CD4-positive, CD25-positive, alpha-beta regulatory T cell (primary cell): ENCODE data around the gene PEMT. TPM values are rescaled to one million over a fixed set of nuclear protein-coding genes. Genes with fewer than 3 reads are reported as not detected.

Experiments used
- ATAC-seq, 2 donors: fragments of 150-1000 bp; cut with Tn5 transposase; one replicate each; pipeline ENCODE4 v1.10.0; 2021; ENCODE audit warnings: low read depth in 2 of 2, moderate number of reproducible peaks in 2 of 2, moderate library complexity in 1 of 2
- DNase-seq, 3 donors: peaks; one replicate each; pipeline versions ENCODE4 v3.0.0 to v3.0.0-alpha.2; 2012 to 2022; ENCODE audit warnings: mixed read lengths in 1 of 3
- H3K27ac ChIP-seq: one replicate; pipeline ENCODE4 v1.7.0; 2013; ENCODE audit warnings: mild to moderate bottlenecking, low read length; ENCODE audit not compliant: insufficient read depth, poor library complexity, severe bottlenecking
- H3K27me3 ChIP-seq: one replicate; pipeline ENCODE4 v1.7.0; 2013; ENCODE audit warnings: low read length; ENCODE audit not compliant: control insufficient read depth, insufficient read depth
- H3K36me3 ChIP-seq: one replicate; pipeline ENCODE4 v1.7.0; 2013; ENCODE audit warnings: mild to moderate bottlenecking, low read length, moderate library complexity; ENCODE audit not compliant: control insufficient read depth, insufficient read depth
- H3K4me1 ChIP-seq: 2 replicates; pipeline ENCODE4 v1.7.0; 2013; ENCODE audit warnings: mild to moderate bottlenecking, low read length; ENCODE audit not compliant: insufficient read depth, control insufficient read depth, poor library complexity, severe bottlenecking
- H3K4me3 ChIP-seq: one replicate; pipeline ENCODE4 v1.7.0; 2013; ENCODE audit warnings: low read depth, mild to moderate bottlenecking, low read length, moderate library complexity
- H3K9me3 ChIP-seq, 2 experiments: 1 replicate in 1 of 2; 2 replicates in 1 of 2; pipeline ENCODE4 v1.7.0; 2013; ENCODE audit warnings: low read length in 2 of 2, mild to moderate bottlenecking in 1 of 2, moderate library complexity in 1 of 2; ENCODE audit not compliant: control insufficient read depth in 2 of 2
- H3K27ac Mint-ChIP-seq, 3 donors: one replicate each; pipeline ENCODE4 v1.8.0; 2020 to 2022; ENCODE audit warnings: mild to moderate bottlenecking in 3 of 3, mixed read lengths in 3 of 3, moderate library complexity in 2 of 3
- H3K27me3 Mint-ChIP-seq: one replicate; pipeline ENCODE4 v1.8.0; 2022; ENCODE audit warnings: mild to moderate bottlenecking, mixed read lengths
- H3K36me3 Mint-ChIP-seq: one replicate; pipeline ENCODE4 v1.8.0; 2020; ENCODE audit warnings: mixed read lengths
- H3K4me1 Mint-ChIP-seq, 4 donors: one replicate each; pipeline ENCODE4 v1.8.0; 2020 to 2022; ENCODE audit warnings: mixed read lengths in 4 of 4, mild to moderate bottlenecking in 1 of 4
- H3K4me3 Mint-ChIP-seq, 4 donors: one replicate each; pipeline ENCODE4 v1.8.0; 2020 to 2022; ENCODE audit warnings: mild to moderate bottlenecking in 4 of 4, mixed read lengths in 4 of 4, moderate library complexity in 3 of 4
- H3K9me3 Mint-ChIP-seq, 7 donors: one replicate each; pipeline ENCODE4 v1.8.0; 2020 to 2022; ENCODE audit warnings: mixed read lengths in 7 of 7, mild to moderate bottlenecking in 3 of 7, moderate library complexity in 2 of 7
- polyA plus RNA-seq, 4 donors: library from polyadenylated mRNA; unstranded; fragments of 300-500 nt; fragmentation: Illumina TruSeq; gene quantifications; one replicate each; pipeline ENCODE4 v1.2.3, GENCODE V29; 2021
- total RNA-seq: library from RNA; stranded (reverse); gene quantifications from one replicate; pipeline ENCODE4 v1.2.3, GENCODE V29; 2022

The PEMT gene
- total and polyA plus RNA-seq, 5 donors from 2014 or later: 13.2 to 33.2 (median 27.3) TPM

DNA sequence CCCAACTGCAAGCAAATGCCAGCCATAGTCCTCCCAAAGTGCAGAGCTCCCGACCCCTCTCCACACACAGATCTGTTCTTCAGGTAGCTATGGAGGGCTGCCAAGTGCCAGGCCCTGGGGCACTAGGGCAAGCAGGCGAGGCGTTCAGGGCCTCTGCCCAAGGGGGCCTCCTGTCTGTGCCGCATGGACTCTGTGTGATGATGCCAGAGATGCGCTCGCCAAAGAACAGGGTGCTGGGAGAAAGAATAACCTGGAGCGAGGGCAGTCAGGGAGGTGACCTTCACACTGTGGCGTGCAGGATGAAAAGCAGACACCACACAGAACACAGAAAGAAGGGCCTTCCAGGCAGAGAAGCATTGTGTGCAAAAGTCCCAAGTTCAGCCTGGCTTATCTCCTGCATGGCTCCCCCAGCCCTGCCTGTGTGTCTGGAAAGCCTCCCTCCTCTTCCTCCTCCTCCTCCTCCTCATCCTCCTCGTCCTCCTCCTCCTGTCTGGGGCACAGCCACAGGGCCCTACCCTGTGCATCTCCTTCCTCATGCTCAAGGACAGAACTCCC lies 44.2 kb downstream of the PEMT start:
- Histone ChIP-seq H3K27me3 (no peaks in the 10 kb centered on the region), H3K36me3 (no peaks in the 10 kb centered on the region), H3K9me3 (no peaks in the 10 kb centered on the region), H3K4me3 (no peak overlapping the region), H3K4me1 (no peaks in the 10 kb centered on the region), H3K27ac (no peak overlapping the region)
- peaks cover 4% of the 10 kb centered on the region for H3K36me3 Mint-ChIP-seq
- no peak for DNase-seq
- H3K27ac Mint-ChIP-seq: peak overlapping the region in 1 of 3 donors; percentile 30
- H3K9me3 Mint-ChIP-seq: no peaks in the 10 kb centered on the region
- H3K4me3 Mint-ChIP-seq: no peak overlapping the region
- no peaks in the 10 kb centered on the region for H3K27me3 Mint-ChIP-seq
- ATAC-seq: no peak
- peaks cover 0 to 3% (median 0%) of the 10 kb centered on the region in 4 donors for H3K4me1 Mint-ChIP-seq

DNA sequence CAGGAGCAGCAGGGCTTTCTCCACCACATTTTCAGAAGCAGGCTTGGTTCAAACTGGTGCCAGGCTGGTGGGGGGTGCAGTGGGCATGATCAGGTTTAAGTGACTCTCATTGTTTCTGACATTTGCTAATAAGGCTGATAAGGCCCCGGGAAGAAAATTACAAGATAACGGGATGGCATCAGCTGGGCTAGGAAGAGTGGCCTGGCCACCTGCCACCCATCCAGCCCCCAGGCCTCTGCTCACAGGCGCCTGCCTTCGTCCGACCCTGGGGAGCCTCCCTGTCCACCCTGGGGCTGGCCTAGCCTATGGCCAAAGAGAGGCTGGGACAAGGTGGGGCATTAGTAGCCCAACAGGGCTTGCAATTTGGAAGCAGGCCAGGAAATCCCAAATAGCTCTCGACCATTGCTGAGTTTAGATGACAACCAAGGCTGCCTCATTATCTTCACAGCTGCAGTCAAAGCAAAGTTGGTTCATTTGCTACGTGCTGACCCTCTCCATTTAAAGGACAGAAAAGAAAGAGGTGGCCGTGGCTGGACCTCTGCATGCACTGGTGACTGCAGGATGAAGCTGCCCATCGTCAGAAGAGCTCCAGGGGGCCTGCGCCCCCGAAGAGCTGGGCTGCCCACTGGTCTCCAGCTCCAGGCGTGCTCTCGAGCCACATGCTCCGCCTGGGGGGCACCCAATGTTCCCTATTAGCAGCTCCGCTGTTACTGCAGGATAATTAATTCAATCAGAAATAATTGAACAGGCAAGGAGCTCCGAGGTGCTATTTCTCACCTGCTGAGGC lies 44.9 kb downstream of the PEMT start:
- Histone ChIP-seq H3K4me1 (no peaks in the 10 kb centered on the region), H3K27ac (no peak overlapping the region), H3K27me3 (no peaks in the 10 kb centered on the region), H3K9me3 (no peaks in the 10 kb centered on the region), H3K36me3 (no peaks in the 10 kb centered on the region), H3K4me3 (no peak overlapping the region)
- no peak for ATAC-seq
- peaks cover 4% of the 10 kb centered on the region for H3K36me3 Mint-ChIP-seq
- peaks cover 0 to 3% (median 0%) of the 10 kb centered on the region in 4 donors for H3K4me1 Mint-ChIP-seq
- no peaks in the 10 kb centered on the region for H3K9me3 Mint-ChIP-seq
- H3K27me3 Mint-ChIP-seq: no peaks in the 10 kb centered on the region
- no peak for DNase-seq
- H3K27ac Mint-ChIP-seq: no peak overlapping the region
- no peak overlapping the region for H3K4me3 Mint-ChIP-seq

DNA sequence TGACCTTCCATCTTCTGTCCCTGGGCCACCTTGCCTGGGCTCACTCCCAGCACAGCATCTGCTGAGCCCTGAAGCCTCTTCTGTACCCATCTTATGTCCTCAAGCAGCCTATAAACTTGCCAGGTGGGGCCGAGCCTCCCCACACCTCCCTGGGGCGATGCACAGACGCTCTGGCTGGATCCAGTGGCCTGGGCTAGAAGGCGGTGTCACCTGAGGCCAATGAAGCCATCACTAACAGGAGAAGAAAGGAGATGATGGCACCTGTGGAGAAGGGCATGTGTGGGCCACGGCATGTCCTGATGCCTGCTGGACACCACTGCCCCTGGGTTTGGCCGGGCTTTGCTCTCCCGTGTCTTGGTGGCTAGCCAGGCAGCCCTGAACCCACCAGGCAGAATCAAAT lies 45.5 kb downstream of the PEMT start:
- H3K4me1 ChIP-seq: no peaks in the 10 kb centered on the region
- DNase-seq: no peak
- H3K4me3 ChIP-seq: no peak overlapping the region
- H3K36me3 ChIP-seq: no peaks in the 10 kb centered on the region
- ATAC-seq: no peak
- no peaks in the 10 kb centered on the region for H3K27me3 Mint-ChIP-seq
- H3K4me1 Mint-ChIP-seq: peaks cover 0 to 3% (median 0%) of the 10 kb centered on the region in 4 donors
- peak overlapping the region in 1 of 3 donors; percentile 49 for H3K27ac Mint-ChIP-seq
- no peaks in the 10 kb centered on the region for H3K9me3 ChIP-seq
- H3K36me3 Mint-ChIP-seq: peaks cover 4% of the 10 kb centered on the region
- no peaks in the 10 kb centered on the region for H3K27me3 ChIP-seq
- H3K27ac ChIP-seq: no peak overlapping the region
- no peaks in the 10 kb centered on the region for H3K9me3 Mint-ChIP-seq
- H3K4me3 Mint-ChIP-seq: no peak overlapping the region

DNA sequence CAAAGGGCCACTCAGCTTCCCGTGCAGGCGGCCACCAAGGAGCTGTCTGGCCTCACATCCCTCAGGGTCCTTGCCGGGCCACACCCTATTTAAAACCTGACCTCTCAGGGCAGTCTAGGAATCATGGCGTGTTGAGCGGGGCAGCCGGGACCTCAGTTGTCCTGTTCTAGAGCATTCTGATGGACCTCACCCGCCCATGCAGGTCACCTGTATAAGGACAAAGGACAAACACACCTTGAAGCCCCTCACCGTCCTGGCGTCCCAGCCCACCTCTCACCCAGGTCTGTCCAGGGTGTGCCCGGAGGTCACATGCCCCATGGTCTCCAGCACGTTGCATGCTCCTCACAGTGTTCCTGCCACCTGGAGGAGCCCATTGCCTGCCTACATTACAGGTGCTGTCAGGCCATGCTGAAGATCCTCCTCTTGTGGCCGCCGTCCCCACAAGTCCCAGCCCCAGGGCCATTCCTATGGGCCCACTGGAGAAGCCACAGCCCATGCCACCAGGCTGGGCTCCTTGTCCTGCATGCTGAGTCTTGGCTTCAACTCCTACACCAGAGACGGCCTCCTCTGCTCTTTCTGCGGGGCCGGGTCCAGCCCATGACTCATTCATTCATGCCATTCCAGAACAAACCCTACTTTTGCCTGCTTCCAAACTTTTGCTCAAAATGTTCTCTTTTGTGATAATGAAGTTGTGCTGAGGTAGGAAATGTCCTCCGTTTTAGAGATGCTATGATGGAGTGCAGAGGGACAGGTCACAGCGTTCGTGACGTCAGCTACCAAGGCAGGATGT lies 46.3 kb downstream of the PEMT start:
- Histone ChIP-seq H3K4me1 (no peaks in the 10 kb centered on the region), H3K4me3 (no peak overlapping the region), H3K27ac (no peak overlapping the region), H3K27me3 (no peaks in the 10 kb centered on the region), H3K36me3 (no peaks in the 10 kb centered on the region), H3K9me3 (no peaks in the 10 kb centered on the region)
- no peak overlapping the region for H3K27ac Mint-ChIP-seq
- H3K9me3 Mint-ChIP-seq: no peaks in the 10 kb centered on the region
- H3K4me3 Mint-ChIP-seq: no peak overlapping the region
- H3K4me1 Mint-ChIP-seq: peaks cover 0 to 1% (median 0%) of the 10 kb centered on the region in 4 donors
- ATAC-seq (no peak), DNase-seq (no peak)
- peaks cover 4% of the 10 kb centered on the region for H3K36me3 Mint-ChIP-seq
- no peaks in the 10 kb centered on the region for H3K27me3 Mint-ChIP-seq

DNA sequence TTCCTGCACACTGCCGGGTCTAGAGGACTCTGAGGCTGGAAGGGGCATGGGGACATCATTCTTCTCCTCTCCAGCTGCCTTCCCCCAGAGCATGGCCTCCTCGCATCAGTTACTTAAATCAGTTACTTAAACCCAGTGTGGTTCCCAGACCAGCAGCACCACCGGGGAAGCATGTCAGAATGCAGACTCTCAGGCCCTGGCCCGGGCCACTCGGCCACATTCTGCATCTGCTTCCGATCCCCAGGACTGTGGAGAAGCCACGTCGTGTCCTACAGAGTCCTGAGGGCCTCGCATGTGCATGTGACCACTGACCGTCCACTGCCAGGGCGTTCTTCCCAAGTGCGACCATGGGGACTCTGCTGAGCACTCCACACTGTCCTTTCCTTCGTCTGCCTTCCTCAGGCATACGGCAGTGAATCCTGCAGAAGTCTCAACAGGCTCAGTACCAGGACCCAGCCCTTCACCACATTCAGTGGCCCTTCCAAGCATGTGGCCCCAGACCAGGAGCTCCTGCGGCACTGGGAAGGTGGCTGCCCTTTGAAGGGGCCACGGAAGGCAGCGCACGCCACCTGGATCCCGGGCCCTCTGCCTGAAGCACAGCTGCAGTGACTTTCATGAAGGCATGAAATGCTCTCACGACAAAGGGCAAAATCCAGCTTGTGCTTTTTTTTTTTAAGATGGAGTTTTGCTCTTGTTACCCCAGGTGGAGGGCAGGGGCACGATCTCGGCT lies 48.4 kb downstream of the PEMT start:
- no peak overlapping the region for H3K27ac Mint-ChIP-seq

DNA sequence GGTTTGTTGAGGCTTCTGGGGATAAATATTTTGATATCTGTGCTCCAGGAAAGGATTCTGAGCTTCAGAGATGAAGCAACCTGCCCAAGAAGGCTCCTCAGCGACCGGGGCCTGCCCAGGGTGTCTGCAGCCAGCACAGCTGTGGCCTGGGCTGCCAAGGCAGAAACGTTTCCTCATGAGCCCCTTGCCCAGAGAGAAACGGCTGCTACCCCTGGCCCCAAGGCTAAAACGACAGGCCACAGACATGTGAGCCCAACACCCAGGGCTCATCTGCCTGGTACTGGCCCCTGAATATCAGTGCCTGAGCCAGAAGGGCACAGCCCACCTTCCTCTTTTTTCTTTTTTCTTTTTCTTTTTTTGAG lies 49.9 kb downstream of the PEMT start:
- no peak overlapping the region for H3K4me3 ChIP-seq
- H3K9me3 ChIP-seq: no peaks in the 10 kb centered on the region
- DNase-seq (no peak), ATAC-seq (no peak)
- no peak overlapping the region for H3K27ac ChIP-seq
- Mint-ChIP-seq H3K36me3 (no peaks in the 10 kb centered on the region), H3K27ac (no peak overlapping the region), H3K4me1 (peaks cover 0 to 1% (median 0%) of the 10 kb centered on the region in 4 donors), H3K27me3 (no peaks in the 10 kb centered on the region), H3K9me3 (no peaks in the 10 kb centered on the region), H3K4me3 (no peak overlapping the region)
- no peaks in the 10 kb centered on the region for H3K36me3 ChIP-seq
- H3K27me3 ChIP-seq: no peaks in the 10 kb centered on the region
- no peaks in the 10 kb centered on the region for H3K4me1 ChIP-seq

More for the DNA sequence above, 48.4 kb downstream of the PEMT start:
- DNase-seq (no peak), ATAC-seq (no peak)
- H3K9me3 ChIP-seq: no peaks in the 10 kb centered on the region
- Mint-ChIP-seq H3K36me3 (peaks cover 4% of the 10 kb centered on the region), H3K4me1 (peaks cover 0 to 1% (median 0%) of the 10 kb centered on the region in 4 donors), H3K9me3 (no peaks in the 10 kb centered on the region), H3K4me3 (no peak overlapping the region), H3K27me3 (no peaks in the 10 kb centered on the region)
- H3K27ac ChIP-seq: no peak overlapping the region
- no peaks in the 10 kb centered on the region for H3K4me1 ChIP-seq
- no peaks in the 10 kb centered on the region for H3K27me3 ChIP-seq
- no peaks in the 10 kb centered on the region for H3K36me3 ChIP-seq
- no peak overlapping the region for H3K4me3 ChIP-seq

DNA sequence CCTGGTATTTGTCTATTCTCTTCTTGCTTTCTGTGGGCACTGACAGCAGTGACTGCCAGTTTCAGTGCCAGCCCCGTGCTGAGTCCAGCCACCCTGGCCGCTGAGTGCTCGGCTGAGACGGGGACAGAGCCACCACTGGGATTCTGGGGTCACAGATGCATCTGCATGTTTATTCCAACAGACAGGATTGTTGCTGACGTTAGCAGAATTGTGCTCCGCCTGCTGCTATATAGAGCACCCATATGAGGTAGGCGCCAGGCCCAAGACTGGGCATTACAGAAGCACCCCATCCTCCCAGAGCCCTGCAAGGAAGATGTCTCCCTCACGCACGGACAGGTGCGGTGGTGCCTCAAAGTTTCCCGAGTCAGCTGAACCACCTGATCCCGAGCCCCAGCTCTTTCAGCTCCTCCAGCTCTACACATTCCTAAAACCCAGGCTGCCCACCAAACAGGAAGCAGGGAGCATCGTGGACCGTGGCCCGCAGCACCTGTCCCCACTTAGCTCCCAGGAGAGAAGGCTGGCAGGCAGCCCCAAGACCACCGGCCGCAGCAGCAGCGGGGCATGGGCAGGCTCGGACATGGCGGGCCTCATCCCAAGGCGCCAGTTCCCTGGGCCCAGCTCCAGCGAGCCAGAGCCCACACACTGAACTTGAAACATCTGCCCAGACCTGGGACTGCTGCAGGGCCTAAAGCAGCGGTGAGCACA lies 50.4 kb downstream of the PEMT start:
- DNase-seq (no peak), ATAC-seq (no peak)
- no peaks in the 10 kb centered on the region for H3K36me3 ChIP-seq
- H3K4me3 Mint-ChIP-seq: no peak overlapping the region
- no peak overlapping the region for H3K27ac Mint-ChIP-seq
- H3K4me3 ChIP-seq: no peak overlapping the region
- H3K9me3 ChIP-seq: no peaks in the 10 kb centered on the region
- H3K27me3 ChIP-seq: no peaks in the 10 kb centered on the region
- H3K4me1 ChIP-seq: no peaks in the 10 kb centered on the region
- no peaks in the 10 kb centered on the region for H3K36me3 Mint-ChIP-seq
- H3K9me3 Mint-ChIP-seq: no peaks in the 10 kb centered on the region
- no peaks in the 10 kb centered on the region for H3K27me3 Mint-ChIP-seq
- no peak overlapping the region for H3K27ac ChIP-seq
- peaks cover 0 to 1% (median 0%) of the 10 kb centered on the region in 4 donors for H3K4me1 Mint-ChIP-seq
